Thyroid gland (tissue), 4 donors: ENCODE data around the gene COPZ2. TPM values are rescaled to one million over a fixed set of nuclear protein-coding genes. Genes with fewer than 3 reads are reported as not detected.
A peak's percentile ranks its signal among the peaks of the same experiment; 100 is the strongest.

Source experiments
- DNase-seq, 2 donors: peaks; one replicate each; pipeline ENCODE4 v3.0.0-alpha.2; 2019
- H3K27ac ChIP-seq, 3 donors: fragments of 200-600 bp; sonication (generic); 1 replicate in 2 of 3; 2 replicates in 1 of 3; pipeline ENCODE4 v1.5.1; 2016 to 2019; ENCODE audit warnings: mild to moderate bottlenecking in 1 of 3, moderate library complexity in 1 of 3
- H3K27me3 ChIP-seq: fragments of 200-600 bp; sonication (generic); one replicate; pipeline ENCODE4 v1.5.1; 2019
- H3K36me3 ChIP-seq, 2 donors: fragments of 200-600 bp; sonication (generic); one replicate each; pipeline ENCODE4 v1.5.1; 2016 to 2019
- H3K4me1 ChIP-seq, 2 donors: fragments of 200-600 bp; sonication (generic); one replicate each; pipeline ENCODE4 v1.5.1; 2017 to 2019
- H3K4me3 ChIP-seq, 3 donors: fragments of 200-600 bp; sonication (generic); replicated peaks in 1 of 3; 1 replicate in 2 of 3; 2 replicates in 1 of 3; pipeline ENCODE4 v1.5.1; 2016; ENCODE audit warnings: mild to moderate bottlenecking in 1 of 3
- H3K9me3 ChIP-seq: fragments of 200-600 bp; sonication (generic); one replicate; pipeline ENCODE4 v1.5.1; 2017
- POLR2A ChIP-seq, 2 donors: fragments of 450-650 bp; IDR thresholded peaks; one replicate each; pipeline ENCODE4 v1.6.1; 2017; ENCODE audit warnings: antibody characterized with exemption in 2 of 2, mild to moderate bottlenecking in 2 of 2, moderate library complexity in 1 of 2
- WGBS, 2 donors: methylation state at CpG; one replicate each; pipeline ENCODE4 v1.1.5; 2017; 5-methylcytosine and 5-hydroxymethylcytosine counted together
- intact Hi-C: fragments of 100-400 bp; cut with DNase I; formaldehyde crosslinking; loops from one replicate; pipeline ENCODE4 v1.15.1; 2023
- total RNA-seq, 4 donors: library from RNA; depleted of rRNA; stranded (reverse); fragments of >200 nt; gene quantifications; one replicate each; pipeline ENCODE4 v1.2.3, GENCODE V29; 2016
- TF ChIP-seq, protein P1 (sequence below), 6 experiments: fragments of 200-600 bp in 3 of 6; fragments of 450-650 bp in 3 of 6; sonication (generic) in 3 of 6; IDR thresholded peaks; one replicate each; pipeline ENCODE4 v1.5.1; 2016 to 2019; ENCODE audit warnings: antibody characterized with exemption in 6 of 6, mild to moderate bottlenecking in 2 of 6, inconsistent platforms in 1 of 6, moderate library complexity in 1 of 6

The COPZ2 gene
- total RNA-seq, 4 donors from 2014 or later = 19.3 to 55.8 (median 45.2) TPM

DNA sequence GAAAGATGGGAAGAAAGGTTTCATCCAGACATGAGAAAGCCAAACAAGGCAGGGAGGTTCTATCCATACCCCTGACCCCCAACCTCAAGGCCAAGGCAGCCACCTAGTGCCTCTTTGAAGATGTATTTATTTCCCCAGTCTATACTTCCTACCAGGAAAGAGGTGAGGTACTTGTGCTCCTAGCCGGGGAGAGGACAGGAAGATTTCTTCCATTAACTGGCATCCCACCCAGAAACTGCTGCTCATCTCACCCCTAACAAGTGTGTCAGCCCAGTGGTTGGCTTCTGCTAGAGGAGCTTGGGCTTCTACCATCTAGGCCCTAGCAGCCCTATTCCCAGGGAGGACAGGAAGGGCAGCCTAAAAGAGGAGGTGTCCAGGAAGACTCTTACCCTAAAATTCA lies 8.9 kb downstream of the COPZ2 start:
- Histone ChIP-seq H3K4me1 (peaks cover 27% of the 10 kb centered on the region in 2 donors), H3K27ac (no peak overlapping the region), H3K27me3 (no peaks in the 10 kb centered on the region), H3K9me3 (no peaks in the 10 kb centered on the region), H3K36me3 (no peaks in the 10 kb centered on the region), H3K4me3 (no peak overlapping the region)
- no peak for TF ChIP-seq POLR2A (IDR thresholded peaks at IDR 0.05)
- TF ChIP-seq, protein P1, sequence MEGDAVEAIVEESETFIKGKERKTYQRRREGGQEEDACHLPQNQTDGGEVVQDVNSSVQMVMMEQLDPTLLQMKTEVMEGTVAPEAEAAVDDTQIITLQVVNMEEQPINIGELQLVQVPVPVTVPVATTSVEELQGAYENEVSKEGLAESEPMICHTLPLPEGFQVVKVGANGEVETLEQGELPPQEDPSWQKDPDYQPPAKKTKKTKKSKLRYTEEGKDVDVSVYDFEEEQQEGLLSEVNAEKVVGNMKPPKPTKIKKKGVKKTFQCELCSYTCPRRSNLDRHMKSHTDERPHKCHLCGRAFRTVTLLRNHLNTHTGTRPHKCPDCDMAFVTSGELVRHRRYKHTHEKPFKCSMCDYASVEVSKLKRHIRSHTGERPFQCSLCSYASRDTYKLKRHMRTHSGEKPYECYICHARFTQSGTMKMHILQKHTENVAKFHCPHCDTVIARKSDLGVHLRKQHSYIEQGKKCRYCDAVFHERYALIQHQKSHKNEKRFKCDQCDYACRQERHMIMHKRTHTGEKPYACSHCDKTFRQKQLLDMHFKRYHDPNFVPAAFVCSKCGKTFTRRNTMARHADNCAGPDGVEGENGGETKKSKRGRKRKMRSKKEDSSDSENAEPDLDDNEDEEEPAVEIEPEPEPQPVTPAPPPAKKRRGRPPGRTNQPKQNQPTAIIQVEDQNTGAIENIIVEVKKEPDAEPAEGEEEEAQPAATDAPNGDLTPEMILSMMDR (IDR thresholded peaks at IDR 0.05) = no peak
- intact Hi-C loops = loop anchor here (5.0 kb wide), 1 partner anchor 44 kb away; no protein-coding TSS in a partner anchor
- no peak for DNase-seq
- 60 to 67% methylated on average over 1 of the region's 1 CpG for WGBS, 2 donors

DNA sequence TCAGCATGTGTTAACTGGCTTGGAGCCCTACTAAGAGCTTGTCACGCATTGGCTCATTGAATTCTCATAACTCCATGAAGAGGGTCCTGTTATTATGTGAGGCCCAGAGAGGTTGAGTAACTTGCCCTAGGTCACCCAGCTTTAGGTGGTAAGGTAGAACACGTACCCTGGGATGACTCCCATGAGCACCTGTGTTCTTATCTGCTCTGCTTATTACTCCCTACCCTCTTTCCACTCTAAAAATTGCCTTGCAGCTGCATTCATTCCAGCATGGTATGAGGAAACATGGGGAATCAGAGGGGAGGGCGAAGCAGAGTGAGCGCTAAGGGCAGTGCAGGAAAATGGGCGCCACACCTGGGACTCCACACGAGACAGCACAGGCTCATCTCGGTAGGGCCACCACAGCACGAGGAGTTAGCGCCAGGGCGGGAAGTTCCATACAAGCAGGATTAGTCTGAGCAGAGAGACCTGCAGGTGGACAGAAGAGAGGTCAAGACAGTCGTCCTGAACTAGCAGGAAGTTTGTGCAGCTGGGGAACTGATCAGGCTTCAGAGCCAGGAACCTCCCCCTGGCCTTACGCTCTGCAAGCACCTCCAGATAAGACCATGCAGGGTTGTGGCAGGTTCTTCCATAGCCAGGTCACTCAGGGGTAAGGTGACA lies 10.1 kb downstream of the COPZ2 start:
- DNase-seq = no peak
- H3K4me3 ChIP-seq = no peak overlapping the region
- no peaks in the 10 kb centered on the region for H3K27me3 ChIP-seq
- peak overlapping the region in 1 of 3 donors; percentile 69 for H3K27ac ChIP-seq
- no peak for TF ChIP-seq POLR2A (IDR thresholded peaks at IDR 0.05)
- TF ChIP-seq, protein P1 (IDR thresholded peaks at IDR 0.05) = no peak
- WGBS, 2 donors = 86 to 90% methylated on average over 11 to 12 of the region's 12 CpGs
- no peaks in the 10 kb centered on the region for H3K9me3 ChIP-seq
- H3K4me1 ChIP-seq = peaks cover 27 to 33% of the 10 kb centered on the region in 2 donors
- no peaks in the 10 kb centered on the region for H3K36me3 ChIP-seq
- intact Hi-C loops = loop anchor here (5.0 kb wide), 1 partner anchor 45 kb away; no protein-coding TSS in a partner anchor

DNA sequence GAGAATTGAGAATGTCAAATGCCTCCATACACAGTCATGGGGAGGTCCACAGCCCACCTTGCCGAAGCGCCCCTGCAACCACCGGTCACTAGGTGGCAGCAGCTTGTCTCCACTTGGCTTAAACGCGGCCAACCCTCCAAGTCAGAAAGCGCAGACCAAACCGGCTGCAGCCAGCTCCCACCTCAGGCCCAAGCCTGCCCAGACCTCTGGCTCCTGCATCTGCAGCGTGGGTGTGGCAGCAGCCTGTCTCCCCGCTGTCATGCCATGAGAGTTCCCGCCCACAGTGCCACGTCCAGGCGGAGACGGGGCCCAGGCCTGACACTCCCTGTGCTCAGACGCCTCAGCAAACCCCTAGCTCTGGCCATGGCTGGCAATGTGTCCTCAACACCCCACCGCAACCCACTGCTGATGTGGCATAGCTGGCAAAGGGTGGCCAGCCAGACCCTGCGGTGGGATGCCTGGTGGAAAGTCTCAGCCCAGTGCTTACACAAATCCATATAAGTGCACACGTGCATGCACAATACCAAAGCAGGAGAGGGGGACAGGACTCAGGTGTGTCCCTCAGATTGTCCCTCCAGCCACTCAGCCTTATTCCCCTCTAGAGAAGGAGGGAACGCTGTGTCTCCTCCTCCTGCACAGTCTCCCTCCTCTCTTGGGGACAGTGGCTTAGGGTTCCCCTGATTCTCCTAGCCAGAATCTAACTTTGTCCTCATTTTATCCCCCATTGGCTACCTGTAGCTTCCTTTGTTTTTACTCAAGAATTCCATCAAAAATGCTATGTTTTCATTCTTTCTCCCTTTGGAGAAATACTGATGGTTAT lies 10.9 kb downstream of the COPZ2 start:
- Histone ChIP-seq H3K4me3 (no peak overlapping the region), H3K4me1 (peaks cover 27 to 33% of the 10 kb centered on the region in 2 donors), H3K27me3 (no peaks in the 10 kb centered on the region), H3K36me3 (no peaks in the 10 kb centered on the region), H3K9me3 (no peaks in the 10 kb centered on the region), H3K27ac (peak overlapping the region in 2 of 3 donors; percentile 34 to 82)
- 32 to 74% methylated on average over 4 to 11 of the region's 18 CpGs for WGBS, 2 donors
- intact Hi-C loops = loop anchor here (5.0 kb wide), 1 partner anchor 46 kb away; no protein-coding TSS in a partner anchor
- peak in 1 of 2 donors; percentile 21 for TF ChIP-seq POLR2A (IDR thresholded peaks at IDR 0.05)
- TF ChIP-seq, protein P1 (IDR thresholded peaks at IDR 0.05) = peak; percentile 74 to 97 (median 90)
- DNase-seq = peak; percentile 95

DNA sequence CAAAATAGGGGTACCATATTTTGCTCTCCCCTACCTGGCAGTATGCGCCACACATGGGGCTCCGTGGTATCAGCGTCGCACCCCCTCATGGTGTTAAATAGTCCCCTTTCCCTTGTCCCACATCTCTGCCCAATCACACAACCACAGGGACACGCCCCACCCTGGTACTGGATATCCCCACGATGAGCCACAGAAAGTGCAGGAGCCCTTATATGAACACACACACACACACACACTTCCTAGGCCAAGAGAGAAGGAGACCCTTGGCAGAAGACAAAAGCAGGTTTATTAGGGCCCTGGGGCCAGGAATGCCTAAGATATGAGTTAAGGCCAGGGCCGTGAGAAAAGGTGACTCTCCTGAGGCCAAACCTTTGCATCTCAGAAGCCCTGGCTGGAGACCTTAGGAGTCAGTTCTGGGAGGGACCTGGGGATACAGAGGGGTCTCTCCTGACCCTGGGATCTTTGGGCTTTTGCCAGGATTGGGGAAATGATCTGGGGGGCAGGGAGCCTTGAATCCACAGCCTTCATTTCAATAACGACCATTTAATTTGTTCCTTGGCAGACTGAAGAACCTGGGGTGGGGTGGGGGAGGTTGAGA lies 11.6 kb downstream of the COPZ2 start:
- 35 to 58% methylated on average over 8 of the region's 8 CpGs for WGBS, 2 donors
- H3K4me1 ChIP-seq = peaks cover 27 to 33% of the 10 kb centered on the region in 2 donors
- no peaks in the 10 kb centered on the region for H3K27me3 ChIP-seq
- no peaks in the 10 kb centered on the region for H3K9me3 ChIP-seq
- H3K4me3 ChIP-seq = peak overlapping the region in 1 of 3 donors; percentile 34
- intact Hi-C loops = loop anchor here (2.0 to 5.0 kb wide), 2 partner anchors 46 to 105 kb away; no protein-coding TSS in a partner anchor
- TF ChIP-seq, protein P1 (IDR thresholded peaks at IDR 0.05) = no peak
- no peak for TF ChIP-seq POLR2A (IDR thresholded peaks at IDR 0.05)
- H3K36me3 ChIP-seq = no peaks in the 10 kb centered on the region
- peak overlapping the region; percentile 76 to 83 (median 82) for H3K27ac ChIP-seq
- DNase-seq = no peak
